GM23338 (cell line): ENCODE results near the gene TENT5C. TPM values are rescaled to one million over a fixed set of nuclear protein-coding genes. Genes with fewer than 3 reads are reported as not detected.

Experiments used
- ATAC-seq: fragments of 200-7000 bp; cut with Tn5 transposase; 3 replicates; pipeline ENCODE4 v1.9.1; 2020
- DNase-seq: peaks from one replicate; pipeline ENCODE4 v3.0.0-alpha.2; 2015; ENCODE audit warnings: low spot score
- H2AFZ ChIP-seq: fragments of 200-600 bp; sonication (generic); 2 replicates; pipeline ENCODE4 v1.8.0; 2016; ENCODE audit warnings: antibody characterized with exemption, mild to moderate bottlenecking, moderate library complexity
- H3F3A ChIP-seq: fragments of 200-600 bp; sonication (generic); replicated peaks from 2 replicates; pipeline ENCODE4 v1.8.0; 2017; ENCODE audit warnings: antibody characterized with exemption, mixed run types, low read depth
- H3K27ac ChIP-seq: fragments of 200-600 bp; sonication (generic); 2 replicates; pipeline ENCODE4 v1.6.1; 2016; ENCODE audit warnings: low read depth
- H3K27me3 ChIP-seq: fragments of 200-600 bp; sonication (generic); 2 replicates; pipeline ENCODE4 v1.8.0; 2016; ENCODE audit warnings: mild to moderate bottlenecking, mixed run types, moderate library complexity; ENCODE audit not compliant: insufficient read depth
- H3K36me3 ChIP-seq: fragments of 200-600 bp; sonication (generic); 2 replicates; pipeline ENCODE4 v1.8.0; 2016; ENCODE audit warnings: mild to moderate bottlenecking; ENCODE audit not compliant: insufficient read depth
- H3K4me1 ChIP-seq: fragments of 200-600 bp; sonication (generic); 2 replicates; pipeline ENCODE4 v1.8.0; 2016; ENCODE audit warnings: mild to moderate bottlenecking, moderate library complexity; ENCODE audit not compliant: insufficient read depth
- H3K4me2 ChIP-seq: fragments of 200-600 bp; sonication (generic); 2 replicates; pipeline ENCODE4 v1.7.1; 2017; ENCODE audit warnings: mixed run types
- H3K4me3 ChIP-seq: fragments of 200-600 bp; sonication (generic); 2 replicates; pipeline ENCODE4 v1.6.1; 2016; ENCODE audit warnings: mixed run types
- H3K79me2 ChIP-seq: fragments of 200-600 bp; sonication (generic); replicated peaks from 2 replicates; pipeline ENCODE4 v1.8.0; 2017; ENCODE audit warnings: mild to moderate bottlenecking; ENCODE audit not compliant: insufficient read depth
- H3K9me2 ChIP-seq: fragments of 200-600 bp; sonication (generic); 2 replicates; pipeline ENCODE4 v1.8.0; 2017; ENCODE audit not compliant: insufficient read depth
- H4K20me1 ChIP-seq: fragments of 200-600 bp; sonication (generic); replicated peaks from 2 replicates; pipeline ENCODE4 v1.8.0; 2017; ENCODE audit warnings: mild to moderate bottlenecking; ENCODE audit not compliant: insufficient read depth
- H3K27ac Mint-ChIP-seq: 2 replicates; pipeline ENCODE4 v1.8.0; 2020; ENCODE audit warnings: inconsistent platforms, mild to moderate bottlenecking, moderate library complexity, mixed read lengths
- H3K27me3 Mint-ChIP-seq: 3 replicates; pipeline ENCODE4 v1.8.0; 2022; ENCODE audit warnings: low read depth, mild to moderate bottlenecking, moderate library complexity, mixed read lengths, inconsistent platforms; ENCODE audit not compliant: insufficient read depth, poor library complexity
- H3K36me3 Mint-ChIP-seq: 3 replicates; pipeline ENCODE4 v1.8.0; 2021; ENCODE audit warnings: low read depth, mild to moderate bottlenecking, inconsistent platforms, moderate library complexity, mixed read lengths
- H3K4me1 Mint-ChIP-seq: 3 replicates; pipeline ENCODE4 v1.8.0; 2020; ENCODE audit warnings: mild to moderate bottlenecking, inconsistent platforms, mixed read lengths
- H3K4me3 Mint-ChIP-seq: 3 replicates; pipeline ENCODE4 v1.8.0; 2021; ENCODE audit warnings: moderate library complexity, mild to moderate bottlenecking, inconsistent platforms, mixed read lengths
- H3K9me3 Mint-ChIP-seq: 3 replicates; pipeline ENCODE4 v1.8.0; 2020; ENCODE audit warnings: moderate library complexity, mild to moderate bottlenecking, inconsistent platforms, mixed read lengths
- CREB1 ChIP-seq: fragments of 250-450 bp; sonication (Bioruptor Pico); IDR thresholded peaks from 2 replicates; pipeline ENCODE4 v1.5.0; 2020; ENCODE audit warnings: low read depth, mild to moderate bottlenecking, moderate library complexity
- ETS1 ChIP-seq: IDR thresholded peaks from 2 replicates; pipeline ENCODE4 v1.6.1; 2016; ENCODE audit warnings: antibody characterized with exemption
- EZH2 ChIP-seq: fragments of 200-600 bp; sonication (generic); IDR thresholded peaks from one replicate; pipeline ENCODE4 v1.8.0; 2017; ENCODE audit warnings: antibody characterized with exemption, mild to moderate bottlenecking, low read depth; ENCODE audit not compliant: unreplicated experiment
- EZH2phosphoT487 ChIP-seq: fragments of 200-600 bp; sonication (generic); IDR thresholded peaks from one replicate; pipeline ENCODE4 v1.8.1; 2018; ENCODE audit warnings: antibody characterized with exemption; ENCODE audit not compliant: unreplicated experiment
- JUNB ChIP-seq: IDR thresholded peaks from one replicate; pipeline ENCODE4 v1.6.1; 2016; ENCODE audit warnings: antibody characterized with exemption; ENCODE audit not compliant: unreplicated experiment
- NANOG ChIP-seq: IDR thresholded peaks from 2 replicates; pipeline ENCODE4 v1.6.1; 2016; ENCODE audit warnings: antibody characterized with exemption, borderline replicate concordance
- POLR2AphosphoS5 ChIP-seq: IDR thresholded peaks from 2 replicates; pipeline ENCODE4 v1.6.1; 2016; ENCODE audit warnings: antibody characterized with exemption, low read depth
- STAT1 ChIP-seq: IDR thresholded peaks from one replicate; pipeline ENCODE4 v1.6.1; 2016; ENCODE audit warnings: antibody characterized with exemption; ENCODE audit not compliant: unreplicated experiment
- ZNF114 ChIP-seq: fragments of 250-450 bp; sonication (Bioruptor Pico); IDR thresholded peaks from 2 replicates; pipeline ENCODE4 v1.5.0; 2020; ENCODE audit warnings: mild to moderate bottlenecking, moderate library complexity
- ZNF331 ChIP-seq: fragments of 250-450 bp; sonication (Bioruptor Pico); IDR thresholded peaks from 2 replicates; pipeline ENCODE4 v1.5.0; 2020; ENCODE audit warnings: low read depth, mild to moderate bottlenecking, moderate library complexity
- polyA plus RNA-seq: library from polyadenylated mRNA; unstranded; fragments of >200 nt; fragmentation: Nextera tagmentation; extraction: Ambion mirVana; gene quantifications from 2 replicates; pipeline ENCODE4 v1.2.1, GENCODE V29; 2016
- total RNA-seq: library from RNA; depleted of rRNA; stranded (reverse); fragments of >200 nt; shearing (Covaris generic); gene quantifications from 2 replicates; pipeline ENCODE4 v1.2.3, GENCODE V29; 2014
- TF ChIP-seq, protein P1 (sequence below): IDR thresholded peaks from one replicate; pipeline ENCODE4 v1.6.1; 2018; ENCODE audit warnings: antibody characterized with exemption; ENCODE audit not compliant: unreplicated experiment
- TF ChIP-seq, protein P2 (sequence below), 2 experiments: fragments of 200-600 bp in 1 of 2; sonication (generic) in 1 of 2; conservative IDR thresholded peaks; 2 replicates each; pipeline versions ENCODE4 v1.5.1 to v1.6.1; 2016 to 2017; ENCODE audit warnings: antibody characterized with exemption in 2 of 2, low read depth in 2 of 2, mild to moderate bottlenecking in 2 of 2, moderate library complexity in 1 of 2

The TENT5C gene
- total and polyA plus RNA-seq, 2 experiments from 2014 or later: 0.23 to 0.80 TPM

GRCh38 chr1:117581391-117581943 lies 24.4 kb upstream of the TENT5C start (continued):
- TF ChIP-seq, protein P1, sequence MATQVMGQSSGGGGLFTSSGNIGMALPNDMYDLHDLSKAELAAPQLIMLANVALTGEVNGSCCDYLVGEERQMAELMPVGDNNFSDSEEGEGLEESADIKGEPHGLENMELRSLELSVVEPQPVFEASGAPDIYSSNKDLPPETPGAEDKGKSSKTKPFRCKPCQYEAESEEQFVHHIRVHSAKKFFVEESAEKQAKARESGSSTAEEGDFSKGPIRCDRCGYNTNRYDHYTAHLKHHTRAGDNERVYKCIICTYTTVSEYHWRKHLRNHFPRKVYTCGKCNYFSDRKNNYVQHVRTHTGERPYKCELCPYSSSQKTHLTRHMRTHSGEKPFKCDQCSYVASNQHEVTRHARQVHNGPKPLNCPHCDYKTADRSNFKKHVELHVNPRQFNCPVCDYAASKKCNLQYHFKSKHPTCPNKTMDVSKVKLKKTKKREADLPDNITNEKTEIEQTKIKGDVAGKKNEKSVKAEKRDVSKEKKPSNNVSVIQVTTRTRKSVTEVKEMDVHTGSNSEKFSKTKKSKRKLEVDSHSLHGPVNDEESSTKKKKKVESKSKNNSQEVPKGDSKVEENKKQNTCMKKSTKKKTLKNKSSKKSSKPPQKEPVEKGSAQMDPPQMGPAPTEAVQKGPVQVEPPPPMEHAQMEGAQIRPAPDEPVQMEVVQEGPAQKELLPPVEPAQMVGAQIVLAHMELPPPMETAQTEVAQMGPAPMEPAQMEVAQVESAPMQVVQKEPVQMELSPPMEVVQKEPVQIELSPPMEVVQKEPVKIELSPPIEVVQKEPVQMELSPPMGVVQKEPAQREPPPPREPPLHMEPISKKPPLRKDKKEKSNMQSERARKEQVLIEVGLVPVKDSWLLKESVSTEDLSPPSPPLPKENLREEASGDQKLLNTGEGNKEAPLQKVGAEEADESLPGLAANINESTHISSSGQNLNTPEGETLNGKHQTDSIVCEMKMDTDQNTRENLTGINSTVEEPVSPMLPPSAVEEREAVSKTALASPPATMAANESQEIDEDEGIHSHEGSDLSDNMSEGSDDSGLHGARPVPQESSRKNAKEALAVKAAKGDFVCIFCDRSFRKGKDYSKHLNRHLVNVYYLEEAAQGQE: no peak
- TF ChIP-seq ZNF114 (no peak), ZNF331 (no peak), POLR2AphosphoS5 (no peak), NANOG (no peak), CREB1 (CRISPR knock-in tag) (no peak), EZH2 (no peak)

DNA sequence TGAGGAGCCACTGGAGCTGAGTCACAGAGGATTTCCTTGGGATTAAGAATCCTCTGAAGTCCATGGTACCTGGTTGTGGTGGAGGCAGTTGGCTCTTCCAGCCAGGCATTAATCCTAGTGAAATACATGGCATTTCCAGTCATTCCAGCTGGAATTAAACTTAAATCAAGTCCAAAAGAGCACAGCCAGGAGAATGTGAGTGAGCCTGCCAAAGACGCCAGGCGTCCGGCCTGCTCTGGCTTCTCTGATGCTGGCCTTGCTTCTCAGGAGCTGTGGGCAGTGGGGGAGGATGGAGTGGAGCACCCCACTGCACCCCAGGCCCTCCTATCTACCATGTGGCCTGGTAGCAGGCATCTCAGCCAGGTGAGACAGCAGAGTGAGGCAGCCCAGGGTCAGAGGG lies 23.4 kb upstream of the TENT5C start:
- Mint-ChIP-seq H3K27me3 (peaks cover 8% of the 10 kb centered on the region), H3K36me3 (no peaks in the 10 kb centered on the region; the same call in 2 of the 3 replicates), H3K27ac (no peak overlapping the region), H3K9me3 (no peaks in the 10 kb centered on the region; the same call in 2 of the 3 replicates), H3K4me1 (no peaks in the 10 kb centered on the region), H3K4me3 (no peak overlapping the region)
- Histone ChIP-seq H3K27ac (no peak overlapping the region), H3K4me2 (no peak overlapping the region), H3F3A (no peaks in the 10 kb centered on the region), H3K36me3 (no peaks in the 10 kb centered on the region), H3K4me1 (no peaks in the 10 kb centered on the region), H3K27me3 (no peaks in the 10 kb centered on the region), H3K4me3 (no peak overlapping the region), H3K79me2 (no peaks in the 10 kb centered on the region), H3K9me2 (no peaks in the 10 kb centered on the region), H4K20me1 (no peaks in the 10 kb centered on the region), H2AFZ (no peak overlapping the region)
- TF ChIP-seq POLR2AphosphoS5: no peak
- TF ChIP-seq JUNB: no peak
- TF ChIP-seq, protein P1: no peak
- TF ChIP-seq, protein P2, sequence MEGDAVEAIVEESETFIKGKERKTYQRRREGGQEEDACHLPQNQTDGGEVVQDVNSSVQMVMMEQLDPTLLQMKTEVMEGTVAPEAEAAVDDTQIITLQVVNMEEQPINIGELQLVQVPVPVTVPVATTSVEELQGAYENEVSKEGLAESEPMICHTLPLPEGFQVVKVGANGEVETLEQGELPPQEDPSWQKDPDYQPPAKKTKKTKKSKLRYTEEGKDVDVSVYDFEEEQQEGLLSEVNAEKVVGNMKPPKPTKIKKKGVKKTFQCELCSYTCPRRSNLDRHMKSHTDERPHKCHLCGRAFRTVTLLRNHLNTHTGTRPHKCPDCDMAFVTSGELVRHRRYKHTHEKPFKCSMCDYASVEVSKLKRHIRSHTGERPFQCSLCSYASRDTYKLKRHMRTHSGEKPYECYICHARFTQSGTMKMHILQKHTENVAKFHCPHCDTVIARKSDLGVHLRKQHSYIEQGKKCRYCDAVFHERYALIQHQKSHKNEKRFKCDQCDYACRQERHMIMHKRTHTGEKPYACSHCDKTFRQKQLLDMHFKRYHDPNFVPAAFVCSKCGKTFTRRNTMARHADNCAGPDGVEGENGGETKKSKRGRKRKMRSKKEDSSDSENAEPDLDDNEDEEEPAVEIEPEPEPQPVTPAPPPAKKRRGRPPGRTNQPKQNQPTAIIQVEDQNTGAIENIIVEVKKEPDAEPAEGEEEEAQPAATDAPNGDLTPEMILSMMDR (conservative IDR thresholded peaks at IDR 0.05; ENCODE audit: low read depth in 2 of 2): no peak
- TF ChIP-seq ETS1: no peak
- TF ChIP-seq EZH2phosphoT487: no peak
- no peak for TF ChIP-seq EZH2
- no peak for TF ChIP-seq STAT1
- TF ChIP-seq CREB1 (CRISPR knock-in tag): no peak
- no peak for ATAC-seq
- DNase-seq: no peak
